HCEC 1CT (cell line): ENCODE results near the gene LRRC31.

Source experiments
- DNase-seq: peaks from one replicate; pipeline ENCODE4 v3.0.0-alpha.2; 2017

Gene LRRC31

DNA sequence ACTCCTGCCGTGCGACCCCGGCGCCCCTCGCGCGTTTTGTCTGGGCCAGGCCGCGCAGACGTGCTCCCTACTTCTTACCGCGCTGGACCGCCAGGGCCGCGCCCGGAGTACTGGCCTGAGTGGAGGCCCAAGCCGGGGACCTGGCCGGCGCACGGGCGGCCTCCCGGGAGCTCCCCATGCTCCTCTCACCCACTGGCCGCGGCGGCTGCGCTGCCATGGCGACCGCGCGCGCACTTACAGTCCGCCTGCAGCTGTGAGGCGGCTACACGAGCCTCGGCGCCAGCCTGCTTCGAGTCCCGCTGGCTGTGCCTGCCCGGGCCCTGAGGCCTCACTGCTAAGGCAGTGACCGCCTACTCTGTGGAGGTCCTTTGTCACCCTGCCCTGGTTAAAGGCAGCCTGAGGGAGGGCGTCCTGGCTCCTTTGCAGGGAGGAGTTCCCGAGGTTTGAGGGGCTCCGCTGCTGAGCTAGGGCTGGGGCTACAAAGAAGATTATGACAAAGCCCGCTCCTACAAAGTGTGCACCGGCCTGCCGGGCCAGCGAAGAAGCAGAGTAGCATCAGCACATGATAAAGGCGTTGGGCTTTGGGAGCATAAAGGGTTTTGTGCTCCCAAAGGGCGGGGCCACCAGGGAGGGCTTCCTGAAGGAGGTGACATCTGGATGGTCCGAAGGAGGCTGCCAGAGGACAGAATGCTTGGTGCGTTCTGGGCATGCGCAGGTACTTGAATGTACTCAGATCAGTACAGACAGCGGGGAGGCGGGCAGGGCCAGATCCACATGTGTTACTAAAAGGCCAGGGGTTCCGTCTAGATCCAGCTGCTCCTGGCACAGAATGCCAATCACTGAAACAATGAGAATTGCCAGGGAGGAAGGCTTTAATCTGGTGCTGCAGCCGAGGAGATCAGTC is 57.2 kb downstream of the LRRC31 start, which contains the start of the genes LRRC34 and LRRIQ4:
Gene LRRC34, minus strand, starts transcription at position 573 of the 904 bp plus-strand sequence. Its CDS starts 356 bp downstream, at position 217.
Gene LRRIQ4, plus strand, starts transcription at position 539 of the 904 bp plus-strand sequence. CDS start 9,052 bp downstream, outside the sequence.
- DNase-seq = peak; percentile 86

DNA sequence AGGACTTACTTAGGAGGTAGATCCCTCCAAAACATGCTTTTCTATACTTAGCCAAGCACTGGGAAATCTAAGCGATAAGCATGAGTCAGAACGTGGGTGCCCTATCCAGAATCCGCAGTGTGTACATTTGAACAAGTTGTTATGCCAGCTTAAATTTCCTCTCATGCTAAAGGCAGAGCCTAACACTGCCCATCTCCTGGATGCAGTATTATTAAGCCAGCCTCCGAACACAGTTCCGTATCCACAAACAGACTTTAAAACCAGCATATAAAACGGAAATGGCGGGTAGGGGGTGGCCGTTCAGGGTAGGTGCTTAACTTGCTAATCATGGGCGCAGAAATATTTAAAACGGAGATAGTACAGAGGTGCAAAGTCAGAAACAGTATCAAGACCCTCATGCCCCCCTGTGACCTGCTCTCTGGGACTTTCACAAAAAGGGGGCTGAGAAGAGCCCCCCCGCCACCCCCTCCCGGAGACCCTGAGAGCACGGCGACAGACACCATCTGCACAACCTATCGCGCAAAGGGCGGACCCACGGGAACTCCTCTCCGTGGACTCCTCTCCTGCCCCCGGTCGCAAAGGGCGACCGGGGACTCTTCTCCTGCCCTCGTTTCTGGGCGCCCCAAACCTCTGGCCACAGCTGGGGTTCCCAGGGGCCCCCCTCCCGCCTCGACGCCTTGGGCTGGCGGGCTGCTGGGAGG is 58.0 kb downstream of the LRRC31 start:
- DNase-seq = peak; percentile 79

DNA sequence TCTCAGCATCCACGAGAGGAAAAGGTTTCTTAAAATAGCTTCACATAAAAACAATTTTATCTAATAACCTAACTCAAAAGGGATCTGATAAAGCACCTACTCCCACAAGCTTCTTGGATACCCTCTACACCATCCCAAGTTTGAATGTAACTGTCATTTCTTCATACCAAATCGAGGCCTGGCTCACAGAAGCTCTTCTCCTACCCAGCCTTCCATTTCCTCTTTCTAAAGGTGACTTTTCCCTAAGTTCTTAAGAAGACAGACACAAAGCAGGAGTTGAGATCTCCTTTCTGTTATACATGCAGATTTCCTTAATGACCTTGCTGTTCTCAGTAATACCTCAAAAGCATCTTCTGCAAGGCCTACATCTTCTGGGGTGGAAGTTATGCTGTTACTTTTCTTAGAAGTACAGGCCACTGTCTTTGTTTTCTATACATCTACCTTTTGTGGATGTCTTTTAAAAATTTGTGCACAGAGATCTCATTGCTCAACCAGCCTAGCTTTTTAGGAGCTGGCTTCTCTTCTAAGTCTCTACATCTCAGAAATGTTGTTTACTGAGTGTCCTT is 60.4 kb downstream of the LRRC31 start:
- no peak for DNase-seq

DNA sequence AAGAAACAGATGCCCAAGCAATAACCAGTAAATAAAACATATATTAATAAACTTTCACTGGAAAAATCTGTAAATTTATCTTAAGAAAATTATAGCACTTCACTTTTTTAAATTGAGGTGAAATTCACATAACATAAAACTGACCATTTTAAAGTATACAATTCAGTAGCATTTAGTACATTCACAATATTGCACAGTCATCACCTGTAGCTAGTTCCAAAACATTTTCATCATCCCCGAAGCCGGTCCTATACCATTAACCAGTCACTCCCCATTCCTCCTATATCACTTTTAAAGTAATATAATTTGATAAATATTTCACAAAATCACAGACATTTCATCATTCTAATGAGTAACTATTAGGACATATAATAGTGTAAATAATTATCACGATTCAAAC is 65.1 kb downstream of the LRRC31 start:
- no peak for DNase-seq

DNA sequence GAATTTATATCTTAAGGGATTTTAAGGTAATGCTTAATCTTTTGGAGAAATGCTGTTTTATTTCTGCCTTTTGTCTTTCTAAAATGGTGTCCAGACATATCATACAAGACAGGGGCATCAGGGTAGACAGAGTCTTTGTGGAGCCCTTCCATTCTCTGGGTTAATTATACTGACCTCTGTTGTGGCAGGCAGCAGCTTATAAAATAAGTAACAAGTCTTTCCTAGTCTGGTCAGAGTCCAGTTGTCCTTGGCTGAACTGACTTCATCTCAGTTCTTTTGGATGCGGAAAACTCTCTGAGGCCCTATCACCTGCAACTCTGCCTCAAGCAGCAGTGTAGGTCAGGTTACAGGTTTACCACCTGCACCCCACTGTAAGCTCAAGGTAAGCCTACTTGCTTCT is 77.4 kb downstream of the LRRC31 start:
- no peak for DNase-seq

DNA sequence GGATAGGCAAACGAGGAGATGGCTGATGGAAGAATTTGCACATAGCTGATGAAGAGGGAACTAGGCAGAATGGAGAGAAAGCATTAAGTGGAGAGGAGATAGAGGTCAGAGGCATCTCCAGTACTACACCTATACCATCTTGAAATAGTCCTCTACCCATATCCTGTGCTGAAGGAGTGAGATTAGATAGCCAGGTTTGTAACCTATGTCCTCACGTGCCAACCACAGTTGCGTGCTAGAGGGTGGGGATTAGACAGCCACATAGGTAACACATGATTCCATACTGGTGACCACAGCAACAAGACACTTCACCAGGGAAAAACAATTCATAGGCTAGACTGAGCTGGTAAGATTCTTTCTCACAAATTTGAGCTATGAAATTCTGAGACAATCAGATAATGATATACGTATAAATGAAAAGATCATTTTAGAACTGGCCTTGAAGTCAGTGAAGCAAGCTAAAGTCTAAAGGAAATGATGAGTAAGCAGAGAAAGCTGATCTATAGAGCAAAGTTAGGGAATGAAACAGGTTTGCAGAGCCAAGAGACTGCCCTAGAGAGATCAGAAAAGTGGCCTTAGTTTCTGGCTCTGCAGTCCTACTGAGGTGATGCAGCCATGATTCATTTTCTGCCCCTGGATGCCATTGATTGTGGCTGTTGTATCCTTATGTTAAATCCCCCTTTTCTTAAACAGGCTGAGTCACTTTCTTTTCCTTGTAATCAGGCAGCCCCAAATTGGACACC is 78.9 kb downstream of the LRRC31 start:
- peak; percentile 16 for DNase-seq

DNA sequence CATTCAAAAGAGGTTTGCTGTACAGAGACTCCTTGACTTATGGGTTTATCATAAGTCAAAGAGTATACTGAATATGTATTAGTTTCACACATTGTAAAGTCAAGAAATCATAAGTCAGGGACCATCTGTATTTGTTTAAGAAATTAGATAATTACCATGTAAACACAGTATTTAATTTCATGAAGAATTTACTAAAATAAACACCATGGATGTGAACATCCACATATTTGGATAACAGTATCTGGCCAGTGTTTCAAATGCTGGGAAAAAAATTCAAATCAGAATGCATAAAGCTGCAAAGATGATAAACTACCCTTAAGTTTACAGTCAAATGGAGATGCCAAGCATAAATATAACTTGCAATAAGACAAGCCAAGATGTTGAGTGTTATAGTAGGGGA is 79.5 kb downstream of the LRRC31 start:
- DNase-seq = no peak
